Bone marrow (tissue), 2 donors: Measurements from ENCODE around the gene MRPS5.
"Not testable (repeated sequence)": the region's sequence is repeated elsewhere in the genome, so short reads cannot be mapped to it uniquely, and the experiment has no call there.

Experiments used
- DNase-seq, 2 donors: peaks; one replicate each; lab custom pipeline; 2025; lab: John Stamatoyannopoulos, UW

MRPS5 gene

DNA sequence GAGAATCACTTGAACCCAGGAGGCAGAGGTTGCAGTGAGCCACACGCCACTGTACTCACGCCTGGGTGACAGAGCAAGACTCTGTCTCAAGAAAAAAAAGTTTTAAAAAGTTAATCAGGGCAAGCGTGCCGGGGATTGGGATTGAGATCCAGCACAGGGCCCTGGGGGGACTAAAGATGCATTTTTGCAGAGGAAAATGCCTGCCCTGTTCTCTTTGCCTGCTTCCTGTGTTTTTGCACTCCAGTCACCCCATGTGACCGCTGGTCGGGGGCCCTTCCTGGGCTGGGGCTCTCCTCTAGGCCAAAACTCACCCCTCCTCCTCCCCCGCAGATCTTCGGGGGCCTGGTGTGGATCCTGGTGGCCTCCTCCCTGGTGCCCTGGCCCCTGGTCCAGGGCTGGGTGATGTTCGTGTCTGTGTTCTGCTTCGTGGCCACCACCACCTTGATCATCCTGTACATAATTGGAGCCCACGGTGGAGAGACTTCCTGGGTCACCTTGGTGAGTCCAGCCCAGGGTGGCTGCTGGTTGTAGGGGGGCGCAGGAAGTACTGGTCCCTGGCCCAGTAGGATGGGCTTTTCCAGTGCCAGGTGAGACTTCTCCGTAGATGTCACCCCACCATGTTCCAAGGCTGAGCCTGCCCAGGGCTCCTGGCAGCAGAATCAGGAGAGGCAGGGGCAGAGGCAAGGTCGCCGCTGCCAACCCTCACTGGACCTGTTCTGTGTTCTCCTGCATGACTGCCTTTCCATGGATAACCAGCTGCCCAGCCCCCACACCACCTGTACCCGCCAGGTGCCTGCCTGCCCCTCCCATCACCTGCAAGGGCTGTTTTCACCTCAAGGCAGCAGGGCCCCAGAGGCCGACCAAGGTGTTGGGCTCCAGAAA lies 73.7 kb downstream of the MRPS5 start:
- no peak for DNase-seq

- no peak for DNase-seq
Measured at GRCh38 chr2:95046371-95047112, 75.1 kb downstream of the MRPS5 start.

DNA sequence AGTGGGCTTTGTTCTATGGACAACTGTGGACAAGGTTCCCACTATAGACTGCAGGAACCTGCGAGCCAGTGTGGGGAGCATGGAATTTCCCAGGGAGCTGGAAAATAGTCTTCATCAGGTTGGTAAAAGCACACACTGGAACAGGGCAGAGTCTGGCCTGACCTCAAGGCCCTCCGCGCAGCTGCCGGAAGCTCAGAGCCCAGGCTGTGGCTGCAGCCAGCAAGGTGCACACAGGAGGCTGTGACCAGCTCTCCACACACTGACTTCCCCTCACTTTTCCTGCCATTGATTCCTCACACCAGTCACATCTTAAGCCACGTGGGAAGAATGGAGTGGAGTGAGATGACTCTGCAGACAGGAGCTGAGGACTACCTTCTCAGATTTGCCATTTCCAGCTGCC lies 77.0 kb downstream of the MRPS5 start:
- DNase-seq, result no peak

- DNase-seq, result no peak
Measured at GRCh38 chr2:95043300-95044093, 78.1 kb downstream of the MRPS5 start.

DNA sequence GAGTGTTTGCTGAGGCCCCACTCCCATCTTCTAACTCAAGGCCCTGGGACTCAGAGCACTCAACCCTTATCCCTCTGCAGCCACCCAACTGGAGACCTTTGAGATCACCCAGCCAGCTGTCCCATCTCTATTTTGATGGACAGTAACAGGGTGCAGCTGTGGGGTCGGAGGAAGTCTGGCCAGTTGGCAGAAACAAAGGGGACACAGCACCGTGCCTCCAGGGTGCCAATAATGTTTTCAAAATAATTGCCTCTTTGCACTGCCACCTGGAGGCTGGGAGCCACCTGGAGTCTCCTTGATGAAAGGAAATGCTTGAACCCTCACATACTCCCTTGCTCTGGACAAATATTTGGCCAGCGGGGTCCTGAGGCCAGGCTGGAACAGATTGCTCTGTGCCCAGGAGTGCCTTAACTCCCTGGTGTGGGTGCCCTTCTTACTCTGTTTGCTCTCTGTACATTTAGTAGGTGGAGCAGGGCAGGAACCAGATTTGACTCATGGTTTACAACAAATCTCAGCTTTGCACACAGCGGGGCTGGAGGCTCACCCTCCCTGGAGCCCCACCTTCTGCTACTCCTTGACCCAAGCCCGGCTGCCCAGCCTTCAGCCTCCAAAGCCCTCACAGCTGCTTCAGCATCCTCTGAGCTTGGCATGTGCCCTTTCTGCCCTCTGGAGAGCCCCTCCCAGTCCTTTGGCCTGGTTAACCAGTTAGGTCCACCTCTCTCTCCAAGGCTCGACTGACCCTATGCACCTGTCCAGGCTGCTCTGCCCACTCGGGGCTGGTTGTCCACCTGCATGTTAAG lies 78.9 kb downstream of the MRPS5 start:
- DNase-seq, result no peak

DNA sequence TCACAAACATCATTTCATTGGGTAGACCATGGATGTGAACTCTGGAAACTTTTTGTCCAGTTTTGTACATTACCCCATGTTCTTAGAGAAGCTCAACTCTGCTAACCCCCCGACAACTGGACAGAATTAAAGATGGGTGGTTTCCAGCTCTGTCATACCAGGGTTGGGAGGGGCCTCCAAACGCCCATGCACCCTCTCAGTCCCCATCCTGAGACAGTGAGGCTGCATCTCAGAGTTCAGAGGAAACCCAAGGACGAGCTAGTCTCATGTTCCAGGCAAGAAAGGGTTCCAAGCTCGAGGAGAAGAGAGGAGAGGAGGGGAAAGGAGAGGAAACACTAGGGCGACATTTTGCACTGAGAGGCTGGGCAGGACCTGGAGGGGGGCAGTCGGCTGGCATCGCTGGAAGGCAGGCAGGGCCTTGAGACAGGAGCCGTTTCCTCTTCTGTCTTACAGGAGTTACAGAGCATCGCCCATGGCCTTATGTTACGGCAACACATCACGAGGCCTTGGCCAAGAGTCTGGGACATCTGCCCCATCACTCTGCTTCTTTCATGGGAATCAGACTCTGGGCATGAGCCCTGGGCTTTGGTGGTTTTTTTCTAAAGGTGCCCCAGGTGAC lies 79.7 kb downstream of the MRPS5 start:
- DNase-seq, result no peak

DNA sequence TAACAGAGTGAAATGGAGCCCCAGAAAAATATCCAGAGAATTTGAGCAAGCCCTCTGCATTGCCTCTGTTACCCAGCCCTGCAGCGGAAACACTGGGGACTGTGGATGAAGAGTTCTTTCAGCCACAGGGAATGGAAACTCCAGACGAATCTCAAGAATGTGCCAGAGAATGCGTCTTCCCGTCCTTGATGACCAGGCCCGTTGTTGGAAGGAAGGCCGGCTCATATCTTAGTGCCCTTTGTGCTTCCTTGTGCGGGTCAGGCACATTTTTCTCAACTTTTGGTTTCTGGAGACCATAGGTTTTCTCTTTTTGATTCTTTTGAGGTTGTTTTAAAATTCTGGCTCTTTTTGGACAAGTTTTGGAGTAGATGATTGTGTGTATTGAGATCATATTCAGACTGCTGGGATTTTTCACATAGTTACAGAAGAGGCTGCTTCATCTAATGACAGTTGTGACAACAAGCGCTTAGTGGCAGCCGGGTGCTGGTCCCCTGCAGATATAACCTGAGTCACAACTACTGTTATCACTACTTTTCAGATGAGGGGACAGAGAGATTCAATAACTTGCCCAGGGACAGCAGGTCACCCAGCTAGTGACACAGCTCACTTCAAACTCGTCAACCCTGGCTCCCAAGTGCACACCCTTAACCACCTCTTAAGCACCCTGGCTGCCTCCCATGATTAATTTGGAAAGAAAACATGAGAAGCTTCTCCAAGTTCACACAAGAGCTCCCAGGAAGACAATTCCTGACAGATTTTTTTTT lies 80.4 kb downstream of the MRPS5 start:
- DNase-seq, result no peak

- no peak for DNase-seq
Measured at GRCh38 chr2:95040426-95040825, 81.2 kb downstream of the MRPS5 start.

DNA sequence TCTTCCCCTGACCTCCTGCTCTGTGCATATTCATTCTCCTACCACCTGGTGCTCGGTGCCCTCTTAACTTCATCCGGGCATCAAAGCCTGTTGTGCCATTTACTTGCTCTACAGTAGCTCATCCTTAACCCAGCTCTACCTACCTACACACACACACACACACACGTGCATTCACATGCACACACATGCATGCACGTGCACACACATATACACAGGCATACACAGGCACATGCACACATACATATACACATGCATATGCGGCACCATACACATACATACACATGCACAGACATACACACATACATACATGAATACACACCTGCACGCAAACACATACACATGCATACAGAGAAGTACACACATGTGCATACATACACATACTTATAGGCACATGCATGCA lies 81.6 kb downstream of the MRPS5 start:
- no peak for DNase-seq

- DNase-seq, result no peak
Measured at GRCh38 chr2:95039363-95039762, 82.2 kb downstream of the MRPS5 start.

GRCh38 chr2:95038635-95039298 lies 82.8 kb downstream of the MRPS5 start:
- DNase-seq, result no peak

GRCh38 chr2:95037841-95038585 lies 83.6 kb downstream of the MRPS5 start:
- DNase-seq, result not testable (repeated sequence)

- DNase-seq, result no peak
Measured at GRCh38 chr2:95037384-95037839, 84.2 kb downstream of the MRPS5 start.

DNA sequence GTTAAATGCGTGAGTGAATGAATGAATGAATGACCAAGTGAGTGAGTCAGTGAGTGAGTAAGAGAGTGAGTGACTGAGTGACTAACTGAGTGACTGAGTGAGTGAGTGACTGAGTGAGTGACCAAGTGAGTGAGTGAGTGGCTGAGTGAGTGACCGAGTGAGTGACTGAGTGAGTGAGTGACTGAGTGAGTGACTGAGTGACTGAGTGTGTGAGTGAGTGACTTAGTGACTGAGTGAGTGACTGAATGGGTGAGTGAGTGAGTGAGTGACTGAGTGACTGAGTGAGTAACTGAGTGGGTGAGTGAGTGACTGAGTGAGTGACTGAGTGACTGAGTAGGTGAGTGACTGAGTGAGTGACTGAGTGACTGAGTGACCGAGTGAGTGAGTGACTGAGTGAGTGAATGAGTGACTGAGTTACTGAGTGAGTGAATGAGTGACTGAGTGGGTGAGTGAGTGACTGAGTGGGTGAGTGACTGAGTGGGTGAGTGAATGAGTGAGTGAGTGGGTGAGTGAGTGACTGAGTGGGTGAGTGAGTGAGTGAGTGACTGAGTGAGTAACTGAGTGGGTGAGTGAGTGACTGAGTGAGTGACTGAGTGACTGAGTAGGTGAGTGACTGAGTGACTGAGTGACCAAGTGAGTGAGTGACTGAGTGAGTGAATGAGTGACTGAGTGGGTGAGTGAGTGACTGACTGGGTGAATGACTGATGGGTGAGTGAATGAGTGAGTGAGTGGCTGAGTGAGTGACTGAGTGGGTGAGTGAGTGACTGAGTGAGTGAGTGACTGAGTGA lies 84.8 kb downstream of the MRPS5 start:
- DNase-seq, result no peak
